Right ventricle myocardium inferior (tissue), 1 donor: ENCODE measurements around the gene ZNF414. TPM values are rescaled to one million over a fixed set of nuclear protein-coding genes. Genes with fewer than 3 reads are reported as not detected.
"Not testable (repeated sequence)": the region's sequence is repeated elsewhere in the genome, so short reads cannot be mapped to it uniquely, and the experiment has no call there.

ENCODE experiments used
- ATAC-seq: fragments of 200-7000 bp; cut with Tn5 transposase; one replicate; pipeline ENCODE4 v1.9.1; 2020; ENCODE audit warnings: mild to moderate bottlenecking, moderate library complexity
- DNase-seq: peaks from one replicate; pipeline ENCODE4 v3.0.0; 2021; ENCODE audit errors: missing footprints
- intact Hi-C: fragments of 100-400 bp; cut with DNase I; formaldehyde crosslinking; loops from one replicate; pipeline ENCODE4 v1.11.0; 2022
- long read RNA-seq: library from polyadenylated mRNA; unstranded; transcript quantifications from one replicate; pipeline ENCODE4 v2.0.0, GENCODE V29; 2021
- total RNA-seq: library from RNA; stranded (reverse); fragmentation: NEBNext Ultra II Directional; extraction: Animal tissue kit (Norgen Biotek cat#: 25700); gene quantifications from one replicate; pipeline ENCODE4 v1.2.1, GENCODE V29; 2021
- donor health status: DM: no; HTN: yes; CAD: no; lungs with severe emphysema.

Gene ZNF414, protein sequence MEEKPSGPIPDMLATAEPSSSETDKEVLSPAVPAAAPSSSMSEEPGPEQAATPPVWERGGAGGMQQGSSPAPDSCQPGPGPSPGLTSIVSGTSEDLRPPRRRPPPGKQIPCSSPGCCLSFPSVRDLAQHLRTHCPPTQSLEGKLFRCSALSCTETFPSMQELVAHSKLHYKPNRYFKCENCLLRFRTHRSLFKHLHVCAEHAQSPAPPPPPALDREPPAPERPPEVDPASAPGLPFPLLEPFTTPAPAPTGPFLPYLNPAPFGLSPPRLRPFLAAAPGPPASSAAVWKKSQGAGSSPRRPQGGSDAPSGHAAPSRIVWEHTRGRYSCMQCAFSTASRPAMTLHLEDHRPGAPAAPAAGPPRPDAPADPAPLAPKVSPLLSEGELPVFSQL
- total RNA-seq = 9.8 TPM
- long read RNA-seq, transcript ZNF414-202 (8 exons, 2,300 nt) = major isoform, 6 of 9 reads
- long read RNA-seq, partial matches to known transcripts = 1 of 9 reads
- long read RNA-seq, other reads (novel, unspliced or antisense) = 1 of 9 reads

DNA sequence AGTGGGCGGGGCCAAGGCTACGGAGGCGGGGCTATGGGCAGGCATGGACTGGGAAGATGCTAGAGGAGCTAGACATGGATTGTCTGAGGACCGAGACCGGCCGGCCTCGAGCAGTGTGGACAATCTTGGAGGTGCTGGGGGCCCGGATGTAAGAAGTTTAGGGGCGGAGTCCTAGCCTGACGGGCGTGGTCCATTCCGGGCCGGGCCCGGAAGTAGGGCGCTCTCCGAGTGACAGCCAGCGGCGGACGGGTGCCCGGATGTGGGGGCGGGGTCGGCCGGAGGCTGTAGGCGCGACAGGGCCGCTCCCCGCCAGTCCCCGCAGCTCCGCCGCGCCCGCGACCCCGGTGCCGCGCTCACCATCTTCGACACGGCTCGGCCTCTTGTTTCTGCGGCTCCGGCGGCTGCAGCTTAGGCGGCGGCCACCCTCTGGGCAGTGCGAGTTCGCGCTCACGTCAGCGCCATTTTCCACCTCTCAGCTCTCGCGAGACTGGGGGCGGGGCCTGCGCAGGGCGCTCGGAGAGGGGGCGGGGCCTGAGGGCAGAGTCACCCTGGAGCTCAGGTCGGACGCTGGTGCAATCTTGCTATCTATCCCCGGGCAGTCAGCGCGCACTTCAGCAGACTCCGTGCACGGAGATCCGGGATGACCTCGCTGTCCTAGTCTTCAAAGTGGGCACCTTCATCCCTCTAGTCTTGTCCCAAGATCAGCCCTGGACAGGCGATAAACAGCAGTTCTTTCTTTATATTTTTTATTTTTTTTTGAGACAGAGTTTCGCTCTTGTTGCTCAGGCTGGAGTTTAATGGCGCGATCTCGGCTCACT lies at the start of gene ZNF414:
Gene ZNF414, minus strand, starts transcription at position 481 of the 818 bp plus-strand sequence. Its CDS starts 121 bp downstream, at position 360.
- ATAC-seq = peak; percentile 95
- peak; percentile 98 for DNase-seq
- intact Hi-C loops = loop anchor here (1.0 to 10.0 kb wide), 3 partner anchors 101 to 594 kb away; partner anchors contain the start of genes MARCHF2 and SNAPC2

DNA sequence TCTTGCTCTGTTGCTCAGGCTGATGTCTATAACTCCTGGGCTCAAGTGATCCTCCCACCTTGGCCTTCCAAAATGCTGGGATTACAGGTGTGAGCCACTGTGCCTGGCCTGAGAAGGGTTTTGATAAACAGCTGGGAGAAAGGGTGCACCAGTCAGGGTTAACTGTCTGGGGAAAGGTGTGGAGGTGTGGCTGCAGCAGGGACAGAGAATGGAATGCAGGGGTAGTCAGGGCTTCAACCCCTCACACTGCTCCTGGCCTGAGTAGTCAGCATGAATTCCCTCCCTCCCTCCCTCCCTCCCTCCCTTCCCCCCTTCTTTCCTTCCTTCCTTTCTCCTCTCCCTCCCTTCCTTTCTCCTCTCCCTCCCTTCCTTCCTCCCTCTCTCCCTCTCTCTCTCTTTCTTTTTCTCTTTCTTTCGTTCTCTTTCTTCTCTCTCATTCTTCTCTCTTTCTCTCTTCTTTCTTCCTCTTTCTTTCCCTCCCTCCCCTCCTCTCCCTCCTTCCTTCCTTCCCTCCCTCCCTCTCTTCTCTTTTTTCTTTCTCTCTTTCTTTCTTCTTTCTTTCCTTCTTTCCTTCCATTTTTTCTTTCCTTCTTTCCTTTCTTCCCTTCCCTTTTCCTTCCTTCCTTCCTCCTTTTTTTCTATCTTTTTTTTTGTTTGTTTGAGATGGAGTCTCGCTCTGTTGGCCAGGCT lies 47.3 kb upstream of the ZNF414 start:
- DNase-seq (no peak), ATAC-seq (no peak)
- intact Hi-C loops = no loop called here

DNA sequence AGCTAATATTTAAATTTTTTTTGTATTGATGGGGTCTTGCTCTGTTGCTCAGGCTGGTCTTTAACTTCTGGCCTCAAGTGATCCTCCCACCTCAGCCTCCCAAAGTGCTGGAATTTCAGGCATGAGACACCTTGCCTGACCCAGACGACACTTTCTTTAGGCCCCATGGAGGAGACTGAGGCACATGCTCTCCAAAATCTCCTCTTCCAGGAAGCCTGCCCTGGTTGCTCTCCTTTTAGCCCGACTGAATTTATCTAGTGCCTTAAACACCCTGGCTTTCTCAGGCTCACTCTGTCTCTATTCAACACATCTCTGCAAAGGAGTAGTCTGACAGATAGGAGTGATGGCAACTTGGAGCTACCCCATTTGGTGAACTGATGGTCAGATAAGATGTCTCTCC lies 44.4 kb upstream of the ZNF414 start:
- intact Hi-C loops = no loop called here
- ATAC-seq = no peak

DNA sequence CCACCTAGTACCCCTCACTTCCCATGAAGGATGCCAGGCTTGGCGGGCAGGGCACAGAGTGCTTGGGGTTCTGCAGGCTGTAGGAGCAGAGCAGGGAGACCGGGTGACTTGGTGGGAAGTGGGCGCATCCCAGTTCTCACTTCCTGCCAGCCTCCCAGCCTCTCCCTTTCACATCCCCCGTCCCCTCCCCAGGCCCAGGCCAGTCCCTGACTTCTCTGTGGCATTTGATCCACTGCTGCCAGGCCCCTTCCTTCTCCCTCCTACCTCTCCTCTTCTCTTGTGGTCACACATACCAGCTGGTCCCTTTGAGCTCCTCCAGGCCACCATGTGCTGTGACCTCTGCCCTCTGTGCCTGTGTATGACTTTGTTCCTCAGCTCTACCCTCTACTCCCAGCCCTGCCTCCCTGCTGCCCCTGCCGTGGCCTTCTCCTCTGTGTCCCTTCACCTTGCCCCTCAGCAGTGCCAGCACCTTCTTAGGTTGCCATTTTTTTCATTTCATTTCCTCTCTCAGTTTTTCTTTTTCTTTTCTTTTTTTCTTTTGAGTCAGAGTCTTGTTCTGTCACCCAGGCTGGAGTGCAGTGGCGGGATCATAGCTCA lies 43.8 kb upstream of the ZNF414 start:
- ATAC-seq (peak; percentile 20), DNase-seq (peak; percentile 62)
- intact Hi-C loops = no loop called here

More for the DNA sequence above, 44.4 kb upstream of the ZNF414 start:
- peak; percentile 1 for DNase-seq

DNA sequence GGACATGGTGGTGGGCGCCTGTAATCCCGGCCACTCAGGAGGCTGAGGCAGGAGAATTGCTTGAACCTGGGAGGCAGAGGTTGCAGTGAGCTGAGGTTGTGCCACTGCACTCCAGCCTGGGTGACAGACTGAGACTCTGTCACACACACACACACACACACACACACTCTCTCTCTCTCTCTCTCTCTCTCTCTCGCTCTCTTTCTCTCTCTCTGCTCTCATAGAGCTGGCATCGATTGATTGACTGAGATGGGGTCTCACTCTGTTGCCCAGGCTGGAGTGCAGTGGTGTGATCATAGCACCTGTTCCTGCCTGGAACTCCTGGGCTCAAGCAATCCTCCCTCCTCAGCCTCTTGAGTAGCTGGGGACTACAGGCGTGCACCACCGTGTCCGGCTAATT lies 39.8 kb upstream of the ZNF414 start:
- DNase-seq, ATAC-seq, intact Hi-C loops: not testable (repeated sequence)

DNA sequence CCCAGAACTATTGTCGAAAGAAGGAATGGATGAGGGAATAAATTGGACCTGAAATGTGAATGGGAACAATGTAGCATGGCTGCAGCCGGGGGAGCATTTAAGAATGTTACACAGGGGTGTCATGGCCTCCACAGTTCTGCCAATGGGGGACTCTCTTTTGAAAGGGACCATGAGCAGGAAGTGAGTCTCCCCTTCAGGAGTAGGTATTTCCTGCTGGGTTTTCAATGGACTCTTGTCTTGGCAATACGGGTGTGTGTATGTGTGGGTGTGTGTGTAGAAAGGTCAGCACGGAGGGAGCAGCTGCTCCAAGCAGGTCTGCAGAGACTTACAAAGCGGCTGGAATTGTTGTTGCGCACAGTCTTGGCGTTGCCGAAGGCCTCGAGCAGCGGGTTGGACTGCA lies 38.8 kb upstream of the ZNF414 start:
- ATAC-seq (no peak), DNase-seq (no peak)
- intact Hi-C loops = no loop called here

DNA sequence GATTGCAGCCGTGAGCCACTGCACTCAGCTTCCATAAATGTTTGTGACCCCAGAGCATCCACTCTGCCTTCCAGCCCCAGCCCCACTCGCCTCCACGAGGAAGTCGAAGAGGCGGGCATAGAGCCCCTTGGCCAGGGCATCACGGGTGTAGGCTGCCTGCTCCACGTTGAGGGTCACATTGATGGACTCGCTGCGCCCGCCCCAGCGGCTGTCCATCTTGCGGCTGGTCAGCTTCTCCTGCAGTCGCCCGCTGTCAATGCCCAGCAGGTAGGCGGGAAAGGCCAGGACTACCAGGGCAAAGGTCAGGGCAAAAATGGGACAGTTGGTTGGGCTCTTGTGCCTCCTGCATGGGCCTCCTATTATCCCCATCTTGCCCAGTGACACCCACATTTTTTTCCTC lies 36.1 kb upstream of the ZNF414 start:
- no peak for DNase-seq
- ATAC-seq = no peak
- intact Hi-C loops = no loop called here

DNA sequence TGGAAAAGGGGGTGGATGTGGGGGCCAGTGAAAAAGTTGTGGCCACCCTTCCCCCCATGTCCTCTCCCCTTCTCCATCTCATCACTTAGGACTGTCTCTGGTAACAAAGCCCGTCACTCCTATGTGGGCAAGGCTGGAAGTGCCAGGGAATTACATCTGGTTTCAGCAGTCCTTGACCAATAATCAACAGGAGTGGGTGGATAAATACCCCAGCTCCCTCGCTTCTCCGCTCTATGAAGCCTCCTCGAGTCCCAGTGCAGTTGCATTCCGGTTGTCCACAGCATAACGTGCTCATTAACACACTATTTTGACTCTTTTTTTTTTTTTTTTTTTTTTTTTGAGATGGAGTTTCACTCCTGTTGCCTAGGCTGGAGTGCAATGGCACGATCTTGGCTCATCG lies 31.8 kb upstream of the ZNF414 start:
- no peak for ATAC-seq
- DNase-seq = peak; percentile 11
- intact Hi-C loops = no loop called here

DNA sequence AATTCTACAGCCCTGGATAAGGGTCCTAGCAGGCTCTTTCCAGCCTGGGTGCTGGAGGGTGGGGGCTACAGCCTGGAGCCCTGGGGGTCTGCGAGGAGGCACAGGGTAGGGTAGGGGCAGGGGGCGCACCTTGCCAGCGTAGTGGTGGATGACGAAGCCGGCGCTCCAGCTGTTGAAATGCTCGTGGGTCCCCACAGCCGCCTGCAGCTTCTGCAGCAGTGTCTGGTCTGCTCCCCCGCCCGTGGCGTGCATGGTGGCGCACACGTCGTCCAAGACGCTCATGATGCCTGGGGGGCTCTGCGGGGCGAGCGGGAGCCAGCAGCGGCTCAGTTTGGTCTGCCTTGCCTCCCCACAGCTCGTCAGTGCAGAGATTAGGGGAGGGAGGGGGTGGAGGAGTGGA lies 30.2 kb upstream of the ZNF414 start:
- intact Hi-C loops = no loop called here
- no peak for ATAC-seq
- DNase-seq = peak; percentile 7

DNA sequence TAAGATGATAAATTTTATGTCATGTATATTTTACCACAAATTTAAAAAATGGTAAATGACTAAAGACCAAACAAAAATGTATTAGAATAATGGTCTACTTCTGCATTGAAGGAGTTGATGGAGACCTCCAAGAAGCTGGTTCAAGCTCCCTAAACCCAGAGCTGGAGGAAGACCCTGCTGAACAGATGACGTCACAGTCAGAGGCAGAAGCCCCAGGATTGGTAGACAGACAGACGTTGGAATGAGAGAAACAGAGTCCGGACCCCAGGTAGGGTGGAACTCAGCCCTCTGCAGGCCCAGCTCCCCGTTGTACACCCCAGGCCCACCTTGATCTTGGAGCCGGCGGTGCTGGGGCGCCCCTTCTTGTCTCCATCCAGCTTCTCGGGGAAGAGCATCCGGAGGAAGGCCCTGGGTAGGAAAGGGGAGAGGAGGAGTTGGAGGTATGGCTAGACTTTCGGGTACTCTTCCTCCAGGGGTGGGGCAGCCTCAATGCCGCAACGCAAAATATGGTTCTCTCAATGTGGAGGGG lies 25.7 kb upstream of the ZNF414 start:
- no peak for DNase-seq
- ATAC-seq = no peak
- intact Hi-C loops = no loop called here

DNA sequence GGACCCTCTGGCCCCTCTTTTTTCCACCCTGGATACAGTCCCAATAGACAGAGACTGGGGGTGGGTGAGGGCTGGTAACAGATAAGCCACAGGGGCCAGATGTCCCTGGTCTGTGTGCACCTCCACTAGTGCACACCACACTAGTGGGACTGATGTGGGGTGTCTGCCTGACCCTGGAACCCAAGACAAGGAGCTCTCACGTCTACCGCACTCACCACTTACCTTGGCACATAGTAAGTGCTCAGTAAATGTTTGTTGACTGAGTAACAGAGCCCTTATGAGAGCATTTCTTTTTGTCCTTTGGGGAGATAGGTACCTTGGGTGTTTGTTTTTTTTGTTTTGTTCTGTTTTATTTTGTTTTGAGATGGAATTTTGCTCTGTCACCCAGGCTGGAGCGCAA lies 23.1 kb upstream of the ZNF414 start:
- ATAC-seq = no peak
- no peak for DNase-seq

DNA sequence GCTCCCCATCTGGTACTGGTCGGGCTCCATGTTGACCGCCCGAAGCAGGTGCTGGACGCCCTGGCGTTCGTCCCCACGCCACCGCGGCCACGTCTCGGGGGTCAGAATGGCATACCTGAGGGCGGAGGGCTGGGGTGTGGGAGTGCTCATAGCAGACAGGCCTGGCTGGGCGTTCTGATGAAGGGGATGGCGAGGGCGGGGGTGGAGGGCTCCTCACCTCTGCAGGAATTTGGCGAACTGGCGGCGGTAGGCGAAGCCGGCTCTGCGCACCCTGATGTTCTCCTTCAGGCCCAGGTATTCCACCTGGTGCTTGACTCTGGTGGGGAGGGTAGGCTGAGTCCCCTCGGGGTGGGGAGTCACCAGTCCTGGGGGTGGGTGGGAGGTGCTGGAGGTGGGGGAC lies 22.3 kb upstream of the ZNF414 start:
- DNase-seq (no peak), ATAC-seq (no peak)
- intact Hi-C loops = no loop called here

More for the DNA sequence above, 23.1 kb upstream of the ZNF414 start:
- intact Hi-C loops = no loop called here

DNA sequence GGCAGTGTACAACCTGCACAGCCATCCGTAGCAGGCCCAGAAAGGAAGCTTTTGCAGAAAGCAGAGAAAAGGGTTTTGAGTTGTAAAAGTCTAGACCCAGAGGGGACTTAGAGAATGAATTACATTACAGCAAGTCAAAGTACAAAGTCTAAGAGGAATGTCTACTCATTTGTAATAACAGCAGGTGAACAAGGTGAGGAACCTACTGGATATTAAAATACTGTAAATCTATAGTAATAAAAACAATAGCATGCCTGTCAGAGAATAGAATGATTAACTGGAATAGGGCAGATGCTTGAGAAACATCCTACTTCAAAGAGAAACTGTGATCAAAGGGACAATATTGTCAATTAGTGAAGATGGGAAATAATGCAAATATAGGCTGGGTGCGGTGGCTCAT lies 18.3 kb upstream of the ZNF414 start:
- DNase-seq (no peak), ATAC-seq (no peak)
- intact Hi-C loops = no loop called here

DNA sequence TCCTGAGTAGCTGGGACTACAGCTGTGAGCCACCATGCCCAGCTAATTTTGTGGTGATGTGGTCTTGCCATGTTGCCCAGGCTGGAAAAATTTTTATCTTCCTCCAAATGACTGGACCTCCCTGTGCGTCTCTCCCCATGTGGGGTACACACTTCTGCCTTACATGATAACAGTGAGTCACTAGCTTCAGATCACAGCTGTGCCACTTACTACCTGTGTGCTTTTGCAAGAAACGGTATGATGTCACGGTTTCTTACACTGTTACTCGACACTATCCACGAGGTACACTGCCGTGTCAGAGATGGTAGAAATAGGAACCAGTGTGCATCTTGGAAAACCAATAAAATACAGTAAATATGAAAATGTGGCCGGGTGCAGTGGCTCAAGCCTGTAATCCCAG lies 17.5 kb upstream of the ZNF414 start:
- DNase-seq = no peak
- intact Hi-C loops = no loop called here
- ATAC-seq = no peak

DNA sequence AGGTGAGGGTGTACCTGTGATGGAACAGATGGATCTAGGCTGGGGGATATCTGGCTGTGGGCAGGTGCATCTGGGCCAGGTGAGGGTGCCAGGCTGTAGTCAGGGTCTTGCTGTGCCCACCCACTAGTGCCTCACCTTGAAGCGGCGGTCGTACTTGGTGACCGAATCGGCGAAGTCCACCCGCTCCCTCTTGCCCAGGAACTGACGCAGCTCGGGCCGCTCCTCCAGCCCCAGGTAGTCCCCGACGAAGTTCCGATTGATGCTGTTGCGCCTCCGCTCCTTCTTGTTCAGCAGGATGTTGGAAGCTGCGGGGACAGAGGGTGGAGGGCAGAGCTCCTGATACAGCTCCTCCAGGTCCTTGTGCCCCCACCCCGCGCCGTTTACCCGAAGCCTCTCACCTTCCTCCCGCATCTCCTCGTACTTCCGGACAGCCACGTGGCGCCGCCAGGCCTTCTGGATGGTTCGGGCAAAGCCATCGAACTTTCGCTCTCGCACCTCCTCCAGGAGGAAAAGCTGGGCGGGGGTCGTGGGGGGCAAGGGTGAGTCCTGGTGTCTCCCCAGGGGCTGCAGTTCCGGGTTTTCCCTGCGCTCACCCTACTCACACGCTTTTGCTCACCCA lies 16.2 kb upstream of the ZNF414 start:
- no peak for ATAC-seq
- intact Hi-C loops = no loop called here
- no peak for DNase-seq

DNA sequence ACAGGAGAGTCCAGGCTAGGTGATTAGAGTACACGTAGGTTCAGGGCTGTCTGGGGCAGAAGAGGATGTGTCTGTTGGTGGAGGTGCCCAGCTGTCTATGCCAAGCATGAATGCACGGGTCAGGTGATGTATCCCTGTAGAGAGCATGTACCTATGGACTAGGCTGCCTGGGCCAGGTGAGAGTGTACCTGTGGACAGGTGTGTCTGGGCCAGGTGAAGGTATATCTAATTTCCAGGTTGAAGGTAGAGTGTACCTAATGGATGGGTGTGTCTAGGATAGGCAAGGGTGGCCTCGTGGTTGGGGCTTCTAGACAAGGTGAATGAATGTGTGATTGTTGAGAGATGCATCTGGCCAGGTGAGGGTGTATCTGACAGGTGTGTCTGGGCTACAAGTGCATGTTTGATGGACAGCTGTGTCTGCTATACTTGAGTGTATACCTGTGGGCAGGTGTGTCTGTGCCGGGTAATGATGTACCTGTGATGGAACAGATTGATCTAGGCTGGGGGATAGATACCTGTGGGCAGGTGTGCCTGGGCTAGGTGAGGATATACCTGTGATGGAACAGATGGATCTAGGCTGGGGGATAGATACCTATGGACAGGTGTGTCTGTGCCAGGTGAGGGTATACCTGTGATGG lies 15.5 kb upstream of the ZNF414 start:
- ATAC-seq (no peak), DNase-seq (no peak)
- intact Hi-C loops = no loop called here

DNA sequence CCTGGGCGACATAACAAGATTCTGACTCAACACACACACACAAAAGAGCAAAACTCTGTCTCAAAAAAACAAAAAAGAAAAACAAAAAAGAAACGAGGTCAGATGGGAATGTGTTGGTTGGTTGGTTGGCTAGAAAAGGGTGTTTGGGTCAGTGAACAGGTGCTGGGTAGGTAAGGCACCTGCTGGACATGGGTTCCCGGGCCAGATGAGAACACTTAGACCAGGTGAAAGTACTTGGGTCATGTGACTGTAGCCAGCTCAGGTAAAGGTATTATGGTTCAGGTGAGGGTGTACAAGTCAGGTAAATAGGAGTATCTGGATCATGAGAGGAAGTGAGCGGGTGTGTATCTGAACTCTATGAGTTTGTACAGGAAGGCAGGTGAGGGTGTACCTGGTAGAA lies 14.5 kb upstream of the ZNF414 start:
- intact Hi-C loops = no loop called here
- DNase-seq = no peak
- ATAC-seq = no peak
